GM23338 (cell line): ENCODE results near the gene TRAF3. TPM values are rescaled to one million over a fixed set of nuclear protein-coding genes. Genes with fewer than 3 reads are reported as not detected.
"Not testable (repeated sequence)": the region's sequence is repeated elsewhere in the genome, so short reads cannot be mapped to it uniquely, and the experiment has no call there.

Experiments
- ATAC-seq: fragments of 200-7000 bp; cut with Tn5 transposase; 3 replicates; pipeline ENCODE4 v1.9.1; 2020
- DNase-seq: peaks from one replicate; pipeline ENCODE4 v3.0.0-alpha.2; 2015; ENCODE audit warnings: low spot score
- H2AFZ ChIP-seq: fragments of 200-600 bp; sonication (generic); 2 replicates; pipeline ENCODE4 v1.8.0; 2016; ENCODE audit warnings: antibody characterized with exemption, mild to moderate bottlenecking, moderate library complexity
- H3F3A ChIP-seq: fragments of 200-600 bp; sonication (generic); replicated peaks from 2 replicates; pipeline ENCODE4 v1.8.0; 2017; ENCODE audit warnings: antibody characterized with exemption, mixed run types, low read depth
- H3K27ac ChIP-seq: fragments of 200-600 bp; sonication (generic); 2 replicates; pipeline ENCODE4 v1.6.1; 2016; ENCODE audit warnings: low read depth
- H3K27me3 ChIP-seq: fragments of 200-600 bp; sonication (generic); 2 replicates; pipeline ENCODE4 v1.8.0; 2016; ENCODE audit warnings: mild to moderate bottlenecking, mixed run types, moderate library complexity; ENCODE audit not compliant: insufficient read depth
- H3K36me3 ChIP-seq: fragments of 200-600 bp; sonication (generic); 2 replicates; pipeline ENCODE4 v1.8.0; 2016; ENCODE audit warnings: mild to moderate bottlenecking; ENCODE audit not compliant: insufficient read depth
- H3K4me1 ChIP-seq: fragments of 200-600 bp; sonication (generic); 2 replicates; pipeline ENCODE4 v1.8.0; 2016; ENCODE audit warnings: mild to moderate bottlenecking, moderate library complexity; ENCODE audit not compliant: insufficient read depth
- H3K4me2 ChIP-seq: fragments of 200-600 bp; sonication (generic); 2 replicates; pipeline ENCODE4 v1.7.1; 2017; ENCODE audit warnings: mixed run types
- H3K4me3 ChIP-seq: fragments of 200-600 bp; sonication (generic); 2 replicates; pipeline ENCODE4 v1.6.1; 2016; ENCODE audit warnings: mixed run types
- H3K79me2 ChIP-seq: fragments of 200-600 bp; sonication (generic); replicated peaks from 2 replicates; pipeline ENCODE4 v1.8.0; 2017; ENCODE audit warnings: mild to moderate bottlenecking; ENCODE audit not compliant: insufficient read depth
- H3K9me2 ChIP-seq: fragments of 200-600 bp; sonication (generic); 2 replicates; pipeline ENCODE4 v1.8.0; 2017; ENCODE audit not compliant: insufficient read depth
- H4K20me1 ChIP-seq: fragments of 200-600 bp; sonication (generic); replicated peaks from 2 replicates; pipeline ENCODE4 v1.8.0; 2017; ENCODE audit warnings: mild to moderate bottlenecking; ENCODE audit not compliant: insufficient read depth
- H3K27ac Mint-ChIP-seq: 2 replicates; pipeline ENCODE4 v1.8.0; 2020; ENCODE audit warnings: inconsistent platforms, mild to moderate bottlenecking, moderate library complexity, mixed read lengths
- H3K27me3 Mint-ChIP-seq: 3 replicates; pipeline ENCODE4 v1.8.0; 2022; ENCODE audit warnings: low read depth, mild to moderate bottlenecking, moderate library complexity, mixed read lengths, inconsistent platforms; ENCODE audit not compliant: insufficient read depth, poor library complexity
- H3K36me3 Mint-ChIP-seq: 3 replicates; pipeline ENCODE4 v1.8.0; 2021; ENCODE audit warnings: low read depth, mild to moderate bottlenecking, inconsistent platforms, moderate library complexity, mixed read lengths
- H3K4me1 Mint-ChIP-seq: 3 replicates; pipeline ENCODE4 v1.8.0; 2020; ENCODE audit warnings: mild to moderate bottlenecking, inconsistent platforms, mixed read lengths
- H3K4me3 Mint-ChIP-seq: 3 replicates; pipeline ENCODE4 v1.8.0; 2021; ENCODE audit warnings: moderate library complexity, mild to moderate bottlenecking, inconsistent platforms, mixed read lengths
- H3K9me3 Mint-ChIP-seq: 3 replicates; pipeline ENCODE4 v1.8.0; 2020; ENCODE audit warnings: moderate library complexity, mild to moderate bottlenecking, inconsistent platforms, mixed read lengths
- CTCF ChIP-seq, 2 experiments: fragments of 200-600 bp in 1 of 2; sonication (generic) in 1 of 2; conservative IDR thresholded peaks; 2 replicates each; pipeline versions ENCODE4 v1.5.1 to v1.6.1; 2016 to 2017; ENCODE audit warnings: antibody characterized with exemption in 2 of 2, low read depth in 2 of 2, mild to moderate bottlenecking in 2 of 2, moderate library complexity in 1 of 2
- ETS1 ChIP-seq: IDR thresholded peaks from 2 replicates; pipeline ENCODE4 v1.6.1; 2016; ENCODE audit warnings: antibody characterized with exemption
- NANOG ChIP-seq: IDR thresholded peaks from 2 replicates; pipeline ENCODE4 v1.6.1; 2016; ENCODE audit warnings: antibody characterized with exemption, borderline replicate concordance
- POLR2AphosphoS5 ChIP-seq: IDR thresholded peaks from 2 replicates; pipeline ENCODE4 v1.6.1; 2016; ENCODE audit warnings: antibody characterized with exemption, low read depth
- ZNF114 ChIP-seq: fragments of 250-450 bp; sonication (Bioruptor Pico); IDR thresholded peaks from 2 replicates; pipeline ENCODE4 v1.5.0; 2020; ENCODE audit warnings: mild to moderate bottlenecking, moderate library complexity
- ZNF462 ChIP-seq: fragments of 250-450 bp; sonication (Bioruptor Pico); IDR thresholded peaks from 2 replicates; pipeline ENCODE4 v1.5.0; 2020; ENCODE audit warnings: mild to moderate bottlenecking, moderate library complexity
- polyA plus RNA-seq: library from polyadenylated mRNA; unstranded; fragments of >200 nt; fragmentation: Nextera tagmentation; extraction: Ambion mirVana; gene quantifications from 2 replicates; pipeline ENCODE4 v1.2.1, GENCODE V29; 2016
- total RNA-seq: library from RNA; depleted of rRNA; stranded (reverse); fragments of >200 nt; shearing (Covaris generic); gene quantifications from 2 replicates; pipeline ENCODE4 v1.2.3, GENCODE V29; 2014

TRAF3 gene
- total and polyA plus RNA-seq, 2 experiments from 2014 or later, result 3.7 to 9.3 TPM

GRCh38 chr14:102764220-102764671 is 13.0 kb upstream of the TRAF3 start:
- H3K36me3 ChIP-seq, result no peaks in the 10 kb centered on the region
- H3K27me3 ChIP-seq, result no peaks in the 10 kb centered on the region
- H3K4me1 ChIP-seq, result peaks cover 14% of the 10 kb centered on the region
- Mint-ChIP-seq H3K4me3 (no peak overlapping the region), H3K36me3 (no peaks in the 10 kb centered on the region), H3K4me1 (peaks cover 26% of the 10 kb centered on the region), H3K27ac (no peak overlapping the region), H3K9me3 (no peaks in the 10 kb centered on the region), H3K27me3 (peaks cover 7% of the 10 kb centered on the region)
- no peaks in the 10 kb centered on the region for H4K20me1 ChIP-seq
- no peaks in the 10 kb centered on the region for H3K9me2 ChIP-seq
- ATAC-seq (no peak), DNase-seq (no peak)
- H3K27ac ChIP-seq, result no peak overlapping the region
- H3K79me2 ChIP-seq, result no peaks in the 10 kb centered on the region
- no peak overlapping the region for H2AFZ ChIP-seq
- no peaks in the 10 kb centered on the region for H3F3A ChIP-seq
- TF ChIP-seq ZNF114 (CRISPR knock-in tag) (no peak), CTCF (conservative IDR thresholded peaks at IDR 0.05; ENCODE audit: low read depth in 2 of 2) (no peak)
- no peak overlapping the region for H3K4me3 ChIP-seq
- H3K4me2 ChIP-seq, result no peak overlapping the region

- H3K36me3 ChIP-seq, H3K27ac ChIP-seq, H3F3A ChIP-seq, H3K4me3 ChIP-seq, H3K4me3 Mint-ChIP-seq, H3K9me2 ChIP-seq, H3K79me2 ChIP-seq, H3K4me2 ChIP-seq, H2AFZ ChIP-seq, H3K4me1 ChIP-seq, H3K27me3 ChIP-seq, ATAC-seq, H3K36me3 Mint-ChIP-seq, H3K27ac Mint-ChIP-seq, DNase-seq, H4K20me1 ChIP-seq, H3K9me3 Mint-ChIP-seq: not testable (repeated sequence)
- Mint-ChIP-seq H3K27me3 (peaks cover 14% of the 10 kb centered on the region), H3K4me1 (peaks cover 13% of the 10 kb centered on the region)
These were observed 11.5 kb upstream of the TRAF3 start for GRCh38 chr14:102765770-102766169.

GRCh38 chr14:102768223-102769048 is 8.8 kb upstream of the TRAF3 start:
- peaks cover 9% of the 10 kb centered on the region for H3K4me1 Mint-ChIP-seq
- Histone ChIP-seq H3F3A (no peaks in the 10 kb centered on the region), H3K4me3 (no peak overlapping the region), H3K36me3 (no peaks in the 10 kb centered on the region), H3K27ac (no peak overlapping the region), H3K9me2 (no peaks in the 10 kb centered on the region), H3K79me2 (no peaks in the 10 kb centered on the region), H2AFZ (no peak overlapping the region), H3K27me3 (no peaks in the 10 kb centered on the region), H4K20me1 (no peaks in the 10 kb centered on the region), H3K4me2 (no peak overlapping the region), H3K4me1 (no peaks in the 10 kb centered on the region; the same call in 1 of the 2 replicates)
- H3K27ac Mint-ChIP-seq, result no peak overlapping the region
- H3K27me3 Mint-ChIP-seq, result peaks cover 27% of the 10 kb centered on the region
- ATAC-seq, result no peak
- no peaks in the 10 kb centered on the region for H3K36me3 Mint-ChIP-seq
- DNase-seq, result no peak
- no peak overlapping the region for H3K4me3 Mint-ChIP-seq
- H3K9me3 Mint-ChIP-seq, result no peaks in the 10 kb centered on the region; the same call in 2 of the 3 replicates
- TF ChIP-seq NANOG (no peak), ZNF462 (CRISPR knock-in tag) (no peak), POLR2AphosphoS5 (no peak), ETS1 (no peak)
